Measurements from ENCODE around the gene CEP85. TPM values are rescaled to one million over a fixed set of nuclear protein-coding genes. Genes with fewer than 3 reads are reported as not detected.

Gene CEP85
- total RNA-seq, 1 experiment from 2014 or later: 51.8 TPM

GRCh38 chr1:26239936-26240335 lies 5.9 kb downstream of the CEP85 start:
- POLR2A ChIA-PET: interaction anchor here (0.5 kb wide), 1 partner anchor 196 kb away, joined by 4 read pairs; no protein-coding TSS in a partner anchor
- Histone ChIP-seq H3K27ac (ENCODE audit: low read length) (no peak overlapping the region), H3K9me3 (ENCODE audit: control insufficient read depth, insufficient read depth, low read depth, low read length) (no peaks in the 10 kb centered on the region), H3K4me3 (ENCODE audit: low read depth in 2 of 2, low read length in 2 of 2) (no peak overlapping the region), H3K4me1 (ENCODE audit: control insufficient read depth, insufficient read depth, low read length) (peaks cover 24% of the 10 kb centered on the region), H3K36me3 (ENCODE audit: control insufficient read depth, insufficient read depth, low read length) (peaks cover 11% of the 10 kb centered on the region; the same call in 1 of the 2 replicates), H3K27me3 (ENCODE audit: control insufficient read depth, insufficient read depth, low read length) (no peaks in the 10 kb centered on the region)
- intact Hi-C loops (cut with micrococcal nuclease; ENCODE audit: unreplicated experiment) (no loop called here), in situ Hi-C loops (cut with HindIII; ENCODE audit: low pct_unique_long_range_greater_than_20kb, low sequenced_read_pairs) (no loop called here)
- CTCF ChIA-PET: no interaction called here
- no TSS peak for BruUV-seq (replicated peaks)
- DNase-seq (ENCODE audit: low read depth, low spot score) (no peak), ATAC-seq (no peak)
- TF ChIP-seq SIN3A (IDR thresholded peaks at IDR 0.05; ENCODE audit: borderline replicate concordance, insufficient read depth, low read depth, low read length) (no peak), REST (IDR thresholded peaks at IDR 0.05; ENCODE audit: insufficient read depth in 1 of 2, low read depth in 2 of 2, low read length in 1 of 2) (no peak), POLR2AphosphoS5 (IDR thresholded peaks at IDR 0.05; ENCODE audit: low read depth, low read length) (no peak), TCF7L2 (IDR thresholded peaks at IDR 0.05; ENCODE audit: low read depth, low read length) (no peak), CTCF (IDR thresholded peaks at IDR 0.05) (no peak)

GRCh38 chr1:26252718-26253117 lies 18.7 kb downstream of the CEP85 start:
- ATAC-seq: no peak
- no TSS peak for BruUV-seq (replicated peaks)
- CTCF ChIA-PET: no interaction called here
- Histone ChIP-seq H3K27me3 (ENCODE audit: control insufficient read depth, insufficient read depth, low read length) (no peaks in the 10 kb centered on the region), H3K27ac (ENCODE audit: low read length) (no peak overlapping the region), H3K9me3 (ENCODE audit: control insufficient read depth, insufficient read depth, low read depth, low read length) (no peaks in the 10 kb centered on the region), H3K36me3 (ENCODE audit: control insufficient read depth, insufficient read depth, low read length) (peaks cover 19% of the 10 kb centered on the region), H3K4me1 (ENCODE audit: control insufficient read depth, insufficient read depth, low read length) (no peaks in the 10 kb centered on the region), H3K4me3 (ENCODE audit: low read depth in 2 of 2, low read length in 2 of 2) (no peak overlapping the region)
- in situ Hi-C loops (cut with HindIII; ENCODE audit: low pct_unique_long_range_greater_than_20kb, low sequenced_read_pairs) (no loop called here), intact Hi-C loops (cut with micrococcal nuclease; ENCODE audit: unreplicated experiment) (no loop called here)
- DNase-seq (ENCODE audit: low read depth, low spot score): no peak
- POLR2A ChIA-PET: no interaction called here
- TF ChIP-seq CTCF (IDR thresholded peaks at IDR 0.05) (no peak), REST (IDR thresholded peaks at IDR 0.05; ENCODE audit: insufficient read depth in 1 of 2, low read depth in 2 of 2, low read length in 1 of 2) (no peak), SIN3A (IDR thresholded peaks at IDR 0.05; ENCODE audit: borderline replicate concordance, insufficient read depth, low read depth, low read length) (no peak), POLR2AphosphoS5 (IDR thresholded peaks at IDR 0.05; ENCODE audit: low read depth, low read length) (no peak), TCF7L2 (IDR thresholded peaks at IDR 0.05; ENCODE audit: low read depth, low read length) (no peak)

Measured in Panc1 (cell line).